Loucy (cell line): ENCODE results near the gene FCRLB.

Source experiments
- H2AFZ ChIP-seq: fragments of 200-600 bp; sonication (generic); 2 replicates; pipeline ENCODE4 v1.6.0; 2016; ENCODE audit warnings: antibody characterized with exemption, mild to moderate bottlenecking, low read length, moderate library complexity
- H3F3A ChIP-seq: fragments of 200-600 bp; 2 replicates; pipeline ENCODE4 v1.6.0; 2016; ENCODE audit warnings: antibody characterized with exemption, low read depth, mild to moderate bottlenecking
- H3K27me3 ChIP-seq: fragments of 200-600 bp; sonication (generic); 2 replicates; pipeline ENCODE4 v1.6.1; 2014; ENCODE audit warnings: low read length, mild to moderate bottlenecking; ENCODE audit not compliant: insufficient read depth, poor library complexity, severe bottlenecking
- H3K36me3 ChIP-seq: fragments of 200-600 bp; sonication (generic); 2 replicates; pipeline ENCODE4 v1.6.1; 2016; ENCODE audit warnings: low read length; ENCODE audit not compliant: insufficient read depth
- H3K4me1 ChIP-seq: fragments of 200-600 bp; sonication (generic); 2 replicates; pipeline ENCODE4 v1.5.1; 2014; ENCODE audit warnings: low read length, mild to moderate bottlenecking; ENCODE audit not compliant: insufficient read depth, poor library complexity, severe bottlenecking
- H3K4me2 ChIP-seq: fragments of 200-600 bp; sonication (generic); 2 replicates; pipeline ENCODE4 v1.6.0; 2014; ENCODE audit warnings: antibody characterized with exemption, low read length, low read depth, mild to moderate bottlenecking; ENCODE audit not compliant: poor library complexity, severe bottlenecking
- H3K4me3 ChIP-seq: fragments of 200-600 bp; sonication (generic); 2 replicates; pipeline ENCODE4 v1.5.1; 2014; ENCODE audit warnings: low read length, mild to moderate bottlenecking, mixed read lengths; ENCODE audit not compliant: poor library complexity, severe bottlenecking
- H3K79me2 ChIP-seq: fragments of 200-600 bp; sonication (generic); 2 replicates; pipeline ENCODE4 v1.6.1; 2014; ENCODE audit warnings: low read length; ENCODE audit not compliant: insufficient read depth
- H3K9ac ChIP-seq: fragments of 200-600 bp; sonication (generic); 2 replicates; pipeline ENCODE4 v1.6.0; 2014; ENCODE audit warnings: mild to moderate bottlenecking, low read depth, low read length, moderate library complexity; ENCODE audit not compliant: poor library complexity, severe bottlenecking
- H3K9me2 ChIP-seq: fragments of 200-600 bp; sonication (generic); replicated peaks from 2 replicates; pipeline ENCODE4 v1.6.1; 2016; ENCODE audit warnings: low read depth, low read length, mixed read lengths
- H3K9me3 ChIP-seq: fragments of 200-600 bp; sonication (generic); 2 replicates; pipeline ENCODE4 v1.6.1; 2014; ENCODE audit warnings: mild to moderate bottlenecking, antibody characterized with exemption, low read length, low read depth; ENCODE audit not compliant: insufficient read depth
- H4K20me1 ChIP-seq: fragments of 200-600 bp; sonication (generic); 2 replicates; pipeline ENCODE4 v1.6.0; 2014; ENCODE audit warnings: antibody characterized with exemption, low read length, mild to moderate bottlenecking; ENCODE audit not compliant: insufficient read depth, poor library complexity, severe bottlenecking
- CTCF ChIP-seq: fragments of 200-600 bp; sonication (generic); conservative IDR thresholded peaks from 2 replicates; pipeline ENCODE4 v1.5.1; 2014; ENCODE audit warnings: mild to moderate bottlenecking, antibody characterized with exemption, low read length
- EZH2phosphoT487 ChIP-seq: fragments of 200-600 bp; IDR thresholded peaks from 2 replicates; pipeline ENCODE4 v1.6.1; 2018; ENCODE audit warnings: antibody characterized with exemption, mild to moderate bottlenecking, moderate library complexity, borderline replicate concordance

FCRLB gene

GRCh38 chr1:161770250-161770649 is 48.9 kb downstream of the FCRLB start:
- Histone ChIP-seq H3K9me2 (no peaks in the 10 kb centered on the region), H3K4me1 (peaks cover 74% of the 10 kb centered on the region), H3K9me3 (no peaks in the 10 kb centered on the region), H3K36me3 (no peaks in the 10 kb centered on the region), H3K4me2 (peak overlapping the region; percentile 91), H3K79me2 (peaks cover 99% of the 10 kb centered on the region), H3K4me3 (peak overlapping the region; percentile 96), H3K9ac (peak overlapping the region; percentile 95), H4K20me1 (peaks cover 5% of the 10 kb centered on the region), H3K27me3 (peaks cover 4% of the 10 kb centered on the region), H3F3A (peaks cover 8% of the 10 kb centered on the region; the same call in 1 of the 2 replicates), H2AFZ (no peak overlapping the region)
- TF ChIP-seq EZH2phosphoT487: no peak
- no peak for TF ChIP-seq CTCF

GRCh38 chr1:161771161-161771560 is 49.8 kb downstream of the FCRLB start:
- peaks cover 4% of the 10 kb centered on the region for H3K27me3 ChIP-seq
- peak overlapping the region; percentile 91 for H3K4me2 ChIP-seq
- no peaks in the 10 kb centered on the region for H3K9me2 ChIP-seq
- H3K79me2 ChIP-seq: peaks cover 99% of the 10 kb centered on the region
- H3K4me3 ChIP-seq: peak overlapping the region; percentile 96
- peaks cover 8% of the 10 kb centered on the region; the same call in 1 of the 2 replicates for H3F3A ChIP-seq
- H3K9me3 ChIP-seq: no peaks in the 10 kb centered on the region
- H3K9ac ChIP-seq: peak overlapping the region; percentile 95
- H3K4me1 ChIP-seq: peaks cover 77% of the 10 kb centered on the region
- no peak for TF ChIP-seq EZH2phosphoT487
- no peak for TF ChIP-seq CTCF
- no peaks in the 10 kb centered on the region for H3K36me3 ChIP-seq
- H2AFZ ChIP-seq: no peak overlapping the region
- peaks cover 7% of the 10 kb centered on the region for H4K20me1 ChIP-seq

GRCh38 chr1:161771973-161772372 is 50.6 kb downstream of the FCRLB start:
- Histone ChIP-seq H3K9me2 (no peaks in the 10 kb centered on the region), H3K4me3 (peak overlapping the region; percentile 96), H3K9me3 (no peaks in the 10 kb centered on the region), H3K36me3 (no peaks in the 10 kb centered on the region), H3F3A (peaks cover 8% of the 10 kb centered on the region; the same call in 1 of the 2 replicates), H3K27me3 (no peaks in the 10 kb centered on the region), H3K79me2 (peaks cover 99% of the 10 kb centered on the region), H3K4me2 (peak overlapping the region; percentile 91), H4K20me1 (peaks cover 11% of the 10 kb centered on the region), H3K9ac (peak overlapping the region; percentile 95), H2AFZ (no peak overlapping the region), H3K4me1 (peaks cover 84% of the 10 kb centered on the region)
- TF ChIP-seq CTCF: no peak
- TF ChIP-seq EZH2phosphoT487: no peak
